GM23248 (cell line): Measurements from ENCODE around the gene TARBP1.

ENCODE experiments used
- EZH2 ChIP-seq: fragments of 200-600 bp; sonication (generic); IDR thresholded peaks from 2 replicates; pipeline ENCODE4 v1.6.1; 2018; ENCODE audit warnings: antibody characterized with exemption, mild to moderate bottlenecking; ENCODE audit not compliant: insufficient read depth, poor library complexity, severe bottlenecking
- EZH2phosphoT487 ChIP-seq: fragments of 200-600 bp; sonication (generic); IDR thresholded peaks from 2 replicates; pipeline ENCODE4 v1.6.1; 2018; ENCODE audit warnings: antibody characterized with exemption, moderate library complexity, mild to moderate bottlenecking, low read depth; ENCODE audit not compliant: insufficient read depth

GRCh38 chr1:234468580-234468979 is 10.4 kb downstream of the TARBP1 start:
- TF ChIP-seq EZH2phosphoT487, result no peak
- TF ChIP-seq EZH2, result no peak
